SK-N-SH (cell line): Measurements from ENCODE around the gene KRT27. TPM values are rescaled to one million over a fixed set of nuclear protein-coding genes. Genes with fewer than 3 reads are reported as not detected.

ENCODE experiments used
- CTCF ChIA-PET: fragments of 300-600, 350-600 bp; formaldehyde crosslinking; extraction: SDS; loops from one replicate; lab custom pipeline; 2021; lab: Yijun Ruan, JAX
- POLR2A ChIA-PET: fragments of 350-600 bp; sonication (Branson Sonifier 250); formaldehyde crosslinking; extraction: SDS; loops from one replicate; lab custom pipeline; 2020; ENCODE audit warnings: antibody characterized with exemption, inconsistent platforms; lab: Yijun Ruan, JAX
- DNase-seq: peaks from one replicate; pipeline ENCODE4 v3.0.0; 2012
- H2AFZ ChIP-seq: fragments of 200-600 bp; sonication (generic); 2 replicates; pipeline ENCODE4 v1.8.1; 2016; ENCODE audit warnings: antibody characterized with exemption, mild to moderate bottlenecking, low read depth
- H3F3A ChIP-seq: fragments of 200-600 bp; sonication (generic); replicated peaks from 2 replicates; pipeline ENCODE3; 2016; ENCODE audit warnings: antibody characterized with exemption, mild to moderate bottlenecking; ENCODE audit not compliant: insufficient read depth
- H3K27ac ChIP-seq, 2 experiments: fragments of 200-500 bp in 1 of 2; fragments of 200-600 bp in 1 of 2; sonication (Bioruptor generic) in 1 of 2; sonication (generic), shearing (Covaris generic) in 1 of 2; 2 replicates each; pipeline versions ENCODE4 v1.5.1 to v1.6.1; 2014 to 2016; ENCODE audit warnings: low read depth in 2 of 2, inconsistent platforms in 1 of 2, low read length in 1 of 2, mild to moderate bottlenecking in 1 of 2, mixed read lengths in 1 of 2
- H3K27me3 ChIP-seq: fragments of 200-600 bp; sonication (generic), shearing (Covaris generic); 2 replicates; pipeline ENCODE4 v1.6.1; 2016; ENCODE audit warnings: mixed run types; ENCODE audit not compliant: insufficient read depth
- H3K36me3 ChIP-seq, 2 experiments: fragments of 200-500 bp in 1 of 2; fragments of 200-600 bp in 1 of 2; sonication (Bioruptor generic) in 1 of 2; sonication (generic) in 1 of 2; replicated peaks in 1 of 2; 2 replicates each; pipeline versions ENCODE3 to v1.5.1; 2014 to 2016; ENCODE audit warnings: low read length in 1 of 2, mild to moderate bottlenecking in 1 of 2; ENCODE audit not compliant: insufficient read depth in 2 of 2, control insufficient read depth in 1 of 2
- H3K4me1 ChIP-seq, 2 experiments: fragments of 200-500 bp in 1 of 2; fragments of 200-600 bp in 1 of 2; sonication (Bioruptor generic) in 1 of 2; sonication (generic), shearing (Covaris generic) in 1 of 2; 2 replicates each; pipeline versions ENCODE4 v1.5.1 to v1.6.1; 2014 to 2016; ENCODE audit warnings: low read depth in 1 of 2, low read length in 1 of 2, mixed run types in 1 of 2; ENCODE audit not compliant: insufficient read depth in 2 of 2, control insufficient read depth in 1 of 2
- H3K4me2 ChIP-seq: fragments of 200-600 bp; sonication (generic), shearing (Covaris generic); 2 replicates; pipeline ENCODE4 v1.6.1; 2017; ENCODE audit warnings: mixed run types
- H3K4me3 ChIP-seq, 2 experiments: fragments of 200-500 bp in 1 of 2; fragments of 200-600 bp in 1 of 2; sonication (Bioruptor generic) in 1 of 2; sonication (generic), shearing (Covaris generic) in 1 of 2; 2 replicates each; pipeline versions ENCODE4 v1.5.1 to v1.8.1; 2014 to 2016; ENCODE audit warnings: low read depth in 2 of 2, inconsistent platforms in 1 of 2, low read length in 1 of 2, mild to moderate bottlenecking in 1 of 2, mixed read lengths in 1 of 2, moderate library complexity in 1 of 2
- H3K79me2 ChIP-seq: fragments of 200-600 bp; sonication (generic); 2 replicates; pipeline ENCODE4 v1.8.1; 2017; ENCODE audit warnings: mild to moderate bottlenecking; ENCODE audit not compliant: insufficient read depth
- H3K9ac ChIP-seq: fragments of 200-600 bp; sonication (generic); 2 replicates; pipeline ENCODE4 v1.6.1; 2017; ENCODE audit warnings: mixed run types
- H3K9me2 ChIP-seq: fragments of 200-600 bp; sonication (generic); 2 replicates; pipeline ENCODE4 v1.6.1; 2017; ENCODE audit warnings: mixed run types
- H3K9me3 ChIP-seq: fragments of 200-600 bp; sonication (generic); 2 replicates; pipeline ENCODE4 v1.6.1; 2017; ENCODE audit warnings: mixed run types, mild to moderate bottlenecking, moderate library complexity
- H4K20me1 ChIP-seq: fragments of 200-600 bp; sonication (generic); 2 replicates; pipeline ENCODE4 v1.6.1; 2017; ENCODE audit warnings: mild to moderate bottlenecking, mixed run types; ENCODE audit not compliant: insufficient read depth
- CHD2 ChIP-seq: fragments of 150-350 bp; IDR thresholded peaks from 2 replicates; pipeline ENCODE4 v1.6.1; 2018; ENCODE audit warnings: low read length; ENCODE audit not compliant: partially characterized antibody
- ELF1 ChIP-seq: IDR thresholded peaks from 2 replicates; pipeline ENCODE4 v1.4.0; 2012
- EZH2phosphoT487 ChIP-seq: fragments of 200-600 bp; sonication (generic); IDR thresholded peaks from 2 replicates; pipeline ENCODE4 v1.6.1; 2017; ENCODE audit warnings: low read depth, mixed run types, mild to moderate bottlenecking, antibody characterized with exemption, moderate library complexity, borderline replicate concordance
- GABPA ChIP-seq: IDR thresholded peaks from 2 replicates; pipeline ENCODE4 v1.4.0; 2012; ENCODE audit warnings: low read depth, mild to moderate bottlenecking
- JUND ChIP-seq: IDR thresholded peaks from 2 replicates; pipeline ENCODE4 v1.4.0; 2012
- MEF2A ChIP-seq: IDR thresholded peaks from 2 replicates; pipeline ENCODE4 v1.4.0; 2012; ENCODE audit warnings: low read depth, borderline replicate concordance
- MXI1 ChIP-seq: IDR thresholded peaks from 2 replicates; pipeline ENCODE4 v1.6.1; 2012; ENCODE audit warnings: mild to moderate bottlenecking, low read depth, low read length, improper control_type of control experiment
- NFIC ChIP-seq: IDR thresholded peaks from 2 replicates; pipeline ENCODE4 v1.4.0; 2012; ENCODE audit warnings: borderline replicate concordance
- NRF1 ChIP-seq: IDR thresholded peaks from 2 replicates; pipeline ENCODE4 v1.6.1; 2012; ENCODE audit warnings: low read depth, mild to moderate bottlenecking, low read length
- POLR2AphosphoS5 ChIP-seq: IDR thresholded peaks from 2 replicates; pipeline ENCODE4 v1.6.1; 2012; ENCODE audit warnings: low read depth, low read length
- RAD21 ChIP-seq: IDR thresholded peaks from 2 replicates; pipeline ENCODE4 v1.6.1; 2012; ENCODE audit warnings: mild to moderate bottlenecking, low read length
- RCOR1 ChIP-seq: fragments of 150-350 bp; IDR thresholded peaks from 2 replicates; pipeline ENCODE4 v1.6.1; 2017; ENCODE audit warnings: antibody characterized with exemption, low read length
- RXRA ChIP-seq: IDR thresholded peaks from 2 replicates; pipeline ENCODE4 v1.4.0; 2012; ENCODE audit warnings: low read depth, mild to moderate bottlenecking, borderline replicate concordance
- TAF1 ChIP-seq: IDR thresholded peaks from 2 replicates; pipeline ENCODE4 v1.6.1; 2012; ENCODE audit warnings: low read depth, mild to moderate bottlenecking, low read length, moderate library complexity, borderline replicate concordance
- TCF12 ChIP-seq: IDR thresholded peaks from 2 replicates; pipeline ENCODE4 v1.4.0; 2012
- WGBS: methylation state at CpG from one replicate; pipeline ENCODE4 v1.1.6; 2017; ENCODE audit warnings: low lambda C conversion rate; 5-methylcytosine and 5-hydroxymethylcytosine counted together
- polyA plus RNA-seq, 3 experiments: library from polyadenylated mRNA; depleted of rRNA; stranded (reverse); fragments of >200 nt; gene quantifications; 2 replicates each; pipeline ENCODE4 v1.2.3, GENCODE V29; 2012
- TF ChIP-seq, protein P1 (sequence below): IDR thresholded peaks from 2 replicates; pipeline ENCODE4 v1.4.0; 2012; ENCODE audit warnings: low read depth, borderline replicate concordance
- TF ChIP-seq, protein P2 (sequence below): IDR thresholded peaks from 2 replicates; pipeline ENCODE4; 2012
- TF ChIP-seq, protein P3 (sequence below): IDR thresholded peaks from 2 replicates; pipeline ENCODE4 v1.6.1; 2012; ENCODE audit warnings: mild to moderate bottlenecking, low read depth, low read length, moderate library complexity
- TF ChIP-seq, protein P4 (sequence below): fragments of 150-350 bp; IDR thresholded peaks from 2 replicates; pipeline ENCODE4 v1.6.1; 2017; ENCODE audit warnings: antibody characterized with exemption, low read length, low read depth, borderline replicate concordance

KRT27 gene
- polyA plus RNA-seq, 1 of the 3 experiments (the other 2 are of a cell fraction) = not detected

DNA sequence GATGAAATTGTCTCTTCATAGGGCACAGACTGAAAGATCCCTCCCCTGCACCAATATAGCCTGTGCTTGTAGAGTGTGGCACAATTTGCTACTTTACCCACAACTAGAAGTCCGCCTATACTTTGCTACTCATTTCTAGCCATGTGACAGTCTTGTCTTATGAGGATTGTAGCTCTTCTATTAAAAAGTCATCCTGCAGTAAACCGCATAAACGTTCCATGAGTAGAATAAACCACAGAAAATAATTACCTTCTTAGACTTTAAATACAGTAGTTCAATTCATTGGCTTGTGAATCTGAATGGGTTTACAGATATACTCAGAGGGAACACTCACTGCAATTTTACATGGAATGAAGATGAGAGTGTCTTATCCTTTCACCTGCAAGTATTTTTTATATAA is 4.4 kb downstream of the KRT27 start:
- Histone ChIP-seq H3K9ac (no peak overlapping the region), H3K4me3 (no peak overlapping the region), H4K20me1 (no peaks in the 10 kb centered on the region), H3K4me1 (no peaks in the 10 kb centered on the region), H3K27me3 (peaks cover 65% of the 10 kb centered on the region), H3K36me3 (no peaks in the 10 kb centered on the region), H3K27ac (no peak overlapping the region), H3K4me2 (no peak overlapping the region), H2AFZ (no peak overlapping the region), H3K9me2 (0 out of 2 replicates have a peak, but pooled peaks cover 5% of the 10 kb centered on the region), H3K79me2 (no peaks in the 10 kb centered on the region), H3F3A (no peaks in the 10 kb centered on the region), H3K9me3 (no peaks in the 10 kb centered on the region)
- CTCF ChIA-PET = no interaction called here
- no peak for DNase-seq
- POLR2A ChIA-PET = no interaction called here
- no peak for TF ChIP-seq RCOR1
- TF ChIP-seq POLR2AphosphoS5 = no peak
- TF ChIP-seq MEF2A = no peak
- no peak for TF ChIP-seq RAD21
- no peak for TF ChIP-seq NFIC
- TF ChIP-seq TCF12 = no peak
- no peak for TF ChIP-seq TAF1
- no peak for TF ChIP-seq NRF1
- TF ChIP-seq, protein P1, sequence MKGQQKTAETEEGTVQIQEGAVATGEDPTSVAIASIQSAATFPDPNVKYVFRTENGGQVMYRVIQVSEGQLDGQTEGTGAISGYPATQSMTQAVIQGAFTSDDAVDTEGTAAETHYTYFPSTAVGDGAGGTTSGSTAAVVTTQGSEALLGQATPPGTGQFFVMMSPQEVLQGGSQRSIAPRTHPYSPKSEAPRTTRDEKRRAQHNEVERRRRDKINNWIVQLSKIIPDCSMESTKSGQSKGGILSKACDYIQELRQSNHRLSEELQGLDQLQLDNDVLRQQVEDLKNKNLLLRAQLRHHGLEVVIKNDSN = no peak
- TF ChIP-seq MXI1 = no peak
- TF ChIP-seq ELF1 = no peak
- TF ChIP-seq, protein P2, sequence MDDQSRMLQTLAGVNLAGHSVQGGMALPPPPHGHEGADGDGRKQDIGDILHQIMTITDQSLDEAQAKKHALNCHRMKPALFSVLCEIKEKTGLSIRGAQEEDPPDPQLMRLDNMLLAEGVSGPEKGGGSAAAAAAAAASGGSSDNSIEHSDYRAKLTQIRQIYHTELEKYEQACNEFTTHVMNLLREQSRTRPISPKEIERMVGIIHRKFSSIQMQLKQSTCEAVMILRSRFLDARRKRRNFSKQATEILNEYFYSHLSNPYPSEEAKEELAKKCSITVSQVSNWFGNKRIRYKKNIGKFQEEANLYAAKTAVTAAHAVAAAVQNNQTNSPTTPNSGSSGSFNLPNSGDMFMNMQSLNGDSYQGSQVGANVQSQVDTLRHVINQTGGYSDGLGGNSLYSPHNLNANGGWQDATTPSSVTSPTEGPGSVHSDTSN = no peak
- no peak for TF ChIP-seq RXRA
- no peak for TF ChIP-seq EZH2phosphoT487
- TF ChIP-seq GABPA = no peak
- no peak for TF ChIP-seq JUND
- TF ChIP-seq, protein P3, sequence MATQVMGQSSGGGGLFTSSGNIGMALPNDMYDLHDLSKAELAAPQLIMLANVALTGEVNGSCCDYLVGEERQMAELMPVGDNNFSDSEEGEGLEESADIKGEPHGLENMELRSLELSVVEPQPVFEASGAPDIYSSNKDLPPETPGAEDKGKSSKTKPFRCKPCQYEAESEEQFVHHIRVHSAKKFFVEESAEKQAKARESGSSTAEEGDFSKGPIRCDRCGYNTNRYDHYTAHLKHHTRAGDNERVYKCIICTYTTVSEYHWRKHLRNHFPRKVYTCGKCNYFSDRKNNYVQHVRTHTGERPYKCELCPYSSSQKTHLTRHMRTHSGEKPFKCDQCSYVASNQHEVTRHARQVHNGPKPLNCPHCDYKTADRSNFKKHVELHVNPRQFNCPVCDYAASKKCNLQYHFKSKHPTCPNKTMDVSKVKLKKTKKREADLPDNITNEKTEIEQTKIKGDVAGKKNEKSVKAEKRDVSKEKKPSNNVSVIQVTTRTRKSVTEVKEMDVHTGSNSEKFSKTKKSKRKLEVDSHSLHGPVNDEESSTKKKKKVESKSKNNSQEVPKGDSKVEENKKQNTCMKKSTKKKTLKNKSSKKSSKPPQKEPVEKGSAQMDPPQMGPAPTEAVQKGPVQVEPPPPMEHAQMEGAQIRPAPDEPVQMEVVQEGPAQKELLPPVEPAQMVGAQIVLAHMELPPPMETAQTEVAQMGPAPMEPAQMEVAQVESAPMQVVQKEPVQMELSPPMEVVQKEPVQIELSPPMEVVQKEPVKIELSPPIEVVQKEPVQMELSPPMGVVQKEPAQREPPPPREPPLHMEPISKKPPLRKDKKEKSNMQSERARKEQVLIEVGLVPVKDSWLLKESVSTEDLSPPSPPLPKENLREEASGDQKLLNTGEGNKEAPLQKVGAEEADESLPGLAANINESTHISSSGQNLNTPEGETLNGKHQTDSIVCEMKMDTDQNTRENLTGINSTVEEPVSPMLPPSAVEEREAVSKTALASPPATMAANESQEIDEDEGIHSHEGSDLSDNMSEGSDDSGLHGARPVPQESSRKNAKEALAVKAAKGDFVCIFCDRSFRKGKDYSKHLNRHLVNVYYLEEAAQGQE = no peak
- no peak for TF ChIP-seq CHD2
- TF ChIP-seq, protein P4, sequence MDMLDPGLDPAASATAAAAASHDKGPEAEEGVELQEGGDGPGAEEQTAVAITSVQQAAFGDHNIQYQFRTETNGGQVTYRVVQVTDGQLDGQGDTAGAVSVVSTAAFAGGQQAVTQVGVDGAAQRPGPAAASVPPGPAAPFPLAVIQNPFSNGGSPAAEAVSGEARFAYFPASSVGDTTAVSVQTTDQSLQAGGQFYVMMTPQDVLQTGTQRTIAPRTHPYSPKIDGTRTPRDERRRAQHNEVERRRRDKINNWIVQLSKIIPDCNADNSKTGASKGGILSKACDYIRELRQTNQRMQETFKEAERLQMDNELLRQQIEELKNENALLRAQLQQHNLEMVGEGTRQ = no peak
- WGBS = 20% methylated on average over 3 of the region's 3 CpGs
